Central memory CD8-positive, alpha-beta T cell (primary cell): Measurements from ENCODE around the gene PRRT2.
A peak's percentile ranks its signal among the peaks of the same experiment; 100 is the strongest.

Experiments
- ATAC-seq: fragments of 150-1000 bp; cut with Tn5 transposase; replicated peaks from 2 replicates; pipeline ENCODE4 v1.10.0; 2022; ENCODE audit warnings: mild to moderate bottlenecking, moderate FRiP score, moderate number of reproducible peaks; ENCODE audit not compliant: poor library complexity, severe bottlenecking; ENCODE audit errors: extremely low read depth
- DNase-seq, 2 donors: peaks; one replicate each; pipeline ENCODE4 v3.0.0; 2021; ENCODE audit warnings: low spot score in 2 of 2
- H3K27ac Mint-ChIP-seq: one replicate; pipeline ENCODE4 v1.8.0; 2022; ENCODE audit warnings: low read depth, mild to moderate bottlenecking, moderate library complexity, mixed read lengths
- H3K27me3 Mint-ChIP-seq: one replicate; pipeline ENCODE4 v1.8.0; 2022; ENCODE audit warnings: mixed read lengths
- H3K36me3 Mint-ChIP-seq: one replicate; pipeline ENCODE4 v1.8.0; 2022; ENCODE audit warnings: mild to moderate bottlenecking, moderate library complexity, mixed read lengths; ENCODE audit not compliant: insufficient read depth
- H3K4me1 Mint-ChIP-seq: one replicate; pipeline ENCODE4 v1.8.0; 2022; ENCODE audit warnings: mixed read lengths
- H3K4me3 Mint-ChIP-seq: one replicate; pipeline ENCODE4 v1.8.0; 2022; ENCODE audit warnings: mild to moderate bottlenecking, moderate library complexity, mixed read lengths
- H3K9me3 Mint-ChIP-seq: one replicate; pipeline ENCODE4 v1.8.0; 2022; ENCODE audit warnings: mixed read lengths

Gene PRRT2

GRCh38 chr16:29810699-29811169, 1.3 kb upstream of the PRRT2 start:
- Mint-ChIP-seq H3K27me3 (no peaks in the 10 kb centered on the region), H3K36me3 (peaks cover 34% of the 10 kb centered on the region), H3K9me3 (no peaks in the 10 kb centered on the region), H3K4me3 (peak overlapping the region; percentile 92), H3K27ac (peak overlapping the region; percentile 87), H3K4me1 (peaks cover 63% of the 10 kb centered on the region)
- DNase-seq = no peak
- ATAC-seq = no peak

GRCh38 chr16:29811170-29811895, 660 bp upstream of the PRRT2 start:
- Mint-ChIP-seq H3K4me1 (peaks cover 68% of the 10 kb centered on the region), H3K4me3 (peak overlapping the region; percentile 92), H3K27me3 (no peaks in the 10 kb centered on the region), H3K36me3 (peaks cover 37% of the 10 kb centered on the region), H3K27ac (peak overlapping the region; percentile 87), H3K9me3 (no peaks in the 10 kb centered on the region)
- DNase-seq (peak in 1 of 2 donors; percentile 42), ATAC-seq (no peak)

GRCh38 chr16:29812754-29813643, 1.0 kb downstream of the PRRT2 start:
- Mint-ChIP-seq H3K36me3 (peaks cover 30% of the 10 kb centered on the region), H3K9me3 (no peaks in the 10 kb centered on the region), H3K4me1 (peaks cover 71% of the 10 kb centered on the region), H3K4me3 (peak overlapping the region; percentile 92), H3K27ac (peak overlapping the region; percentile 87), H3K27me3 (no peaks in the 10 kb centered on the region)
- DNase-seq (no peak), ATAC-seq (no peak)

- Mint-ChIP-seq H3K4me3 (peak overlapping the region; percentile 87), H3K36me3 (peaks cover 26% of the 10 kb centered on the region), H3K27me3 (no peaks in the 10 kb centered on the region), H3K27ac (peak overlapping the region; percentile 86), H3K4me1 (peaks cover 69% of the 10 kb centered on the region), H3K9me3 (no peaks in the 10 kb centered on the region)
- no peak for DNase-seq
- ATAC-seq = no peak
These were observed 1.9 kb downstream of the PRRT2 start for GRCh38 chr16:29813644-29814562.

- H3K27me3 Mint-ChIP-seq = no peaks in the 10 kb centered on the region
- peak overlapping the region; percentile 87 for H3K4me3 Mint-ChIP-seq
- peak overlapping the region; percentile 86 for H3K27ac Mint-ChIP-seq
- no peaks in the 10 kb centered on the region for H3K9me3 Mint-ChIP-seq
- no peak for ATAC-seq
- DNase-seq = no peak
- peaks cover 72% of the 10 kb centered on the region for H3K4me1 Mint-ChIP-seq
- H3K36me3 Mint-ChIP-seq = peaks cover 30% of the 10 kb centered on the region
These were observed 2.6 kb downstream of the PRRT2 start for GRCh38 chr16:29814592-29814991.

GRCh38 chr16:29815032-29815721, 3.2 kb downstream of the PRRT2 start:
- ATAC-seq (peak; percentile 7), DNase-seq (no peak)
- H3K4me1 Mint-ChIP-seq = peaks cover 72% of the 10 kb centered on the region
- H3K27me3 Mint-ChIP-seq = no peaks in the 10 kb centered on the region
- peaks cover 24% of the 10 kb centered on the region for H3K36me3 Mint-ChIP-seq
- no peaks in the 10 kb centered on the region for H3K9me3 Mint-ChIP-seq
- peak overlapping the region; percentile 86 for H3K27ac Mint-ChIP-seq
- H3K4me3 Mint-ChIP-seq = peak overlapping the region; percentile 87

GRCh38 chr16:29815793-29816693, 4.0 kb downstream of the PRRT2 start, which contains the start of gene PAGR1:
Gene PAGR1 (plus strand): TSS chr16:29816152. CDS start chr16:29816526, 374 bp downstream.
- H3K36me3 Mint-ChIP-seq = peaks cover 28% of the 10 kb centered on the region

GRCh38 chr16:29816694-29817441, 4.9 kb downstream of the PRRT2 start:
- Mint-ChIP-seq H3K4me3 (peak overlapping the region; percentile 87), H3K27ac (peak overlapping the region; percentile 86), H3K4me1 (peaks cover 71% of the 10 kb centered on the region), H3K36me3 (peaks cover 26% of the 10 kb centered on the region), H3K27me3 (no peaks in the 10 kb centered on the region), H3K9me3 (no peaks in the 10 kb centered on the region)
- ATAC-seq (peak; percentile 21), DNase-seq (no peak)

More at GRCh38 chr16:29815793-29816693, 4.0 kb downstream of the PRRT2 start, which contains the start of gene PAGR1:
- no peaks in the 10 kb centered on the region for H3K9me3 Mint-ChIP-seq
- peak within 1 kb of the TSS; percentile 87 for H3K4me3 Mint-ChIP-seq
- peak within 1 kb of the TSS; percentile 86 for H3K27ac Mint-ChIP-seq
- peaks cover 72% of the 10 kb centered on the region for H3K4me1 Mint-ChIP-seq
- DNase-seq (peak; percentile 99), ATAC-seq (peak; percentile 81)
- no peaks in the 10 kb centered on the region for H3K27me3 Mint-ChIP-seq

GRCh38 chr16:29818082-29818481, 6.1 kb downstream of the PRRT2 start:
- H3K4me3 Mint-ChIP-seq = peak overlapping the region; percentile 97
- no peaks in the 10 kb centered on the region for H3K9me3 Mint-ChIP-seq
- H3K36me3 Mint-ChIP-seq = peaks cover 26% of the 10 kb centered on the region
- H3K27ac Mint-ChIP-seq = peak overlapping the region; percentile 38
- H3K27me3 Mint-ChIP-seq = no peaks in the 10 kb centered on the region
- ATAC-seq (no peak), DNase-seq (no peak)
- peaks cover 65% of the 10 kb centered on the region for H3K4me1 Mint-ChIP-seq

GRCh38 chr16:29819506-29819905, 7.5 kb downstream of the PRRT2 start:
- DNase-seq = no peak
- no peak for ATAC-seq
- Mint-ChIP-seq H3K36me3 (peaks cover 26% of the 10 kb centered on the region), H3K27ac (peak overlapping the region; percentile 89), H3K27me3 (no peaks in the 10 kb centered on the region), H3K9me3 (no peaks in the 10 kb centered on the region), H3K4me1 (peaks cover 64% of the 10 kb centered on the region), H3K4me3 (peak overlapping the region; percentile 97)
